Gastrocnemius medialis (tissue), 4 donors: ENCODE measurements around the gene IGSF9B.

Experiments
- CTCF ChIP-seq, 5 experiments: fragments of 450-650 bp in 3 of 5; fragments of 200-600 bp in 2 of 5; sonication (generic) in 2 of 5; IDR thresholded peaks in 4 of 5; conservative IDR thresholded peaks in 1 of 5; 1 replicate in 4 of 5; 2 replicates in 1 of 5; pipeline ENCODE4 v1.5.1; 2016 to 2019; ENCODE audit warnings: antibody characterized with exemption in 5 of 5, mild to moderate bottlenecking in 3 of 5, moderate library complexity in 3 of 5
- POLR2A ChIP-seq, 2 donors: fragments of 450-650 bp; IDR thresholded peaks; one replicate each; pipeline ENCODE4 v1.6.1; 2017; ENCODE audit warnings: antibody characterized with exemption in 2 of 2, mild to moderate bottlenecking in 2 of 2, moderate library complexity in 2 of 2

DNA sequence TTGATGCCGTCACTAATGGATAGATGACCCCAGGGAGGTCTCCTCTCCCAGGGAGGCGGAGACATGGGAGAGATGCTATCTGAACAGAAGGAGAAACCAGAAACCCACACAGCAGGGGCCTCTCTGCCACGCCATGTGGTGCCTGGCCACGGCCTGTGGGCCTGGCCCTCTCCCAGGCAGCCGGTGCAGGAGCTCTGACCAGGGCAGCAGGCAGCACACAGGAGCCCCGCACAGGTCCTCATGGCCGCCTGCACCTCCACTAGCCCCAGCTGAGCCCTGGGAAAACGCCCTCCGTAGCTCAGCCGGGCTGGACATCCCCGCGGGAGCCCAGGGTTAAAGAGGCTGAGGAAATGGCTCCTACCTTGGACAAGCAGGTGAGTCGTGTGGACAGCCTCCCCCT lies 19.8 kb downstream of the IGSF9B start:
- TF ChIP-seq POLR2A (IDR thresholded peaks at IDR 0.05) (no peak), CTCF (IDR thresholded peaks at IDR 0.05 in 4 of 5, conservative IDR thresholded peaks at IDR 0.05 in 1 of 5) (no peak)
